ENCODE results near the gene MARK3.
"Not testable (repeated sequence)": the region's sequence is repeated elsewhere in the genome, so short reads cannot be mapped to it uniquely, and the experiment has no call there.

MARK3 gene

DNA sequence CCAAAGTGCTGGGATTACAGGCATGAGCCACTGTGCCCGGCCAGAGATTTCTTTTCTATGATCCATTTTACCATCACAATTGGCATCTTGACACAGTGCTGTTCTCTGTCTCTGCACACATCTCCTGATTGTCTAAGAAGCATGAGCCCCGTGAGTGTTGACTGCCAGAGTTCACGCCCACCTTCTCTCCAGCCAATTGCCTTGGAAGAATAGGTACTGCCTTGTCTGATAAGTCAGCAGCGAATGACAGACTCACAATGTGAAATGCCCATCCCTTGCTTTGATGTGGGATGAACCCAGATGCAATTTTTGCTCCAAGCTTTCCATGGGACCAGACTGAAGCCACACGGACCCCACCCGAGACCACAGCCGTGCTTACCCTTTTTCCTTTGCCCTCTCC is 31.9 kb upstream of the MARK3 start:
- no peaks in the 10 kb centered on the region for H3K79me2 ChIP-seq (ENCODE audit: control insufficient read depth, insufficient read depth, low read length, poor library complexity)
- H3K4me1 ChIP-seq (ENCODE audit: control insufficient read depth in 1 of 2, insufficient read depth in 2 of 2, low read length in 2 of 2): peaks cover 0 to 3% of the 10 kb centered on the region in 2 experiments
- no peaks in the 10 kb centered on the region for H3K79me1 ChIP-seq (ENCODE audit: low read length)
- no peak overlapping the region for H2BK5ac ChIP-seq (ENCODE audit: low read depth, low read length, poor library complexity)
- H2BK12ac ChIP-seq (ENCODE audit: low read length): no peak overlapping the region
- no peak overlapping the region for H4K91ac ChIP-seq (ENCODE audit: low read depth, low read length)
- no CpG with 5 or more reads among the region's 7 CpGs for WGBS (ENCODE audit: extremely low coverage, insufficient coverage, insufficient read length)
- H3K27ac ChIP-seq (ENCODE audit: low read depth, low read length): no peak overlapping the region
- no peak overlapping the region for H4K8ac ChIP-seq (ENCODE audit: low read depth, low read length)
- H3K36me3 ChIP-seq (ENCODE audit: control insufficient read depth in 1 of 2, insufficient read depth in 2 of 2, low read length in 2 of 2): no peaks in the 10 kb centered on the region
- H3K4me2 ChIP-seq (ENCODE audit: low read length): no peak overlapping the region
- no peak for DNase-seq
- no peaks in the 10 kb centered on the region for H3K27me3 ChIP-seq (ENCODE audit: insufficient read depth, low read length)
- no peak overlapping the region for H2BK120ac ChIP-seq (ENCODE audit: insufficient read depth, low read length, poor library complexity)
- H3K9ac ChIP-seq (ENCODE audit: low read length): no peak overlapping the region
- H3K9me3 ChIP-seq (ENCODE audit: insufficient read depth, low read depth, low read length): no peaks in the 10 kb centered on the region
- H3K4ac ChIP-seq (ENCODE audit: low read depth, low read length): no peak overlapping the region
- no peak overlapping the region for H3K23ac ChIP-seq (ENCODE audit: low read length)
- H2AFZ ChIP-seq (ENCODE audit: insufficient read depth, low read length, poor library complexity): no peak overlapping the region
- H3K14ac ChIP-seq (ENCODE audit: low read length): no peak overlapping the region
- H3K18ac ChIP-seq (ENCODE audit: low read length): no peak overlapping the region
- no peak overlapping the region for H2AK5ac ChIP-seq (ENCODE audit: low read length)
- no peak overlapping the region for H3K4me3 ChIP-seq (ENCODE audit: low read depth, low read length)
- no peak overlapping the region for H4K12ac ChIP-seq (ENCODE audit: low read depth, low read length)

DNA sequence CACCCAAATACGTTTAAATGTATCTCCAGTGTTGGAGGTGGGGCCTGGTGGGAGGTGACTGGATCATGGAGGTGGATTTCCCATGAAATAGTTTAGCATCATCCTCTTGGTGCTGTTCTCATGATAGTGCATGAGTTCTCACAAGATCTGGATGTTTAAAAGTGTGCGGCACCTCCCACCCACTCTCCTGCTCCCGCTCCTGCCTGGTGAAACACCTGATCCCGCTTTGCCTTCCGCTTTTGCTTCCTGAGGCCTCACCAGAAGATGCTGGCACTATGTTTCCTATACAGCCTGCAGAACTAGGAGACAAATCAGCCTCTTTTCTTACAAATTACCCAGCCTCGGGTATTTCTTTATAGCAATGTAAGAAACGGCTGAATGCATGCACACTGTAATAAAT is 31.1 kb upstream of the MARK3 start:
- H2AK5ac ChIP-seq (ENCODE audit: low read length): no peak overlapping the region
- H2BK120ac ChIP-seq (ENCODE audit: insufficient read depth, low read length, poor library complexity): no peak overlapping the region
- H3K79me2 ChIP-seq (ENCODE audit: control insufficient read depth, insufficient read depth, low read length, poor library complexity): no peaks in the 10 kb centered on the region
- H2BK12ac ChIP-seq (ENCODE audit: low read length): no peak overlapping the region
- H3K36me3 ChIP-seq (ENCODE audit: control insufficient read depth in 1 of 2, insufficient read depth in 2 of 2, low read length in 2 of 2): no peaks in the 10 kb centered on the region
- no peak overlapping the region for H3K4ac ChIP-seq (ENCODE audit: low read depth, low read length)
- H3K9me3 ChIP-seq (ENCODE audit: insufficient read depth, low read depth, low read length): no peaks in the 10 kb centered on the region
- H3K9ac ChIP-seq (ENCODE audit: low read length): no peak overlapping the region
- H2BK5ac ChIP-seq (ENCODE audit: low read depth, low read length, poor library complexity): no peak overlapping the region
- no peak overlapping the region for H3K14ac ChIP-seq (ENCODE audit: low read length)
- H3K23ac ChIP-seq (ENCODE audit: low read length): no peak overlapping the region
- H3K27ac ChIP-seq (ENCODE audit: low read depth, low read length): no peak overlapping the region
- H4K12ac ChIP-seq (ENCODE audit: low read depth, low read length): no peak overlapping the region
- no peaks in the 10 kb centered on the region for H3K27me3 ChIP-seq (ENCODE audit: insufficient read depth, low read length)
- no peak for DNase-seq
- H3K4me2 ChIP-seq (ENCODE audit: low read length): no peak overlapping the region
- no CpG with 5 or more reads among the region's 7 CpGs for WGBS (ENCODE audit: extremely low coverage, insufficient coverage, insufficient read length)
- no peaks in the 10 kb centered on the region for H3K79me1 ChIP-seq (ENCODE audit: low read length)
- no peak overlapping the region for H3K18ac ChIP-seq (ENCODE audit: low read length)
- no peak overlapping the region for H2AFZ ChIP-seq (ENCODE audit: insufficient read depth, low read length, poor library complexity)
- H4K91ac ChIP-seq (ENCODE audit: low read depth, low read length): no peak overlapping the region
- H4K8ac ChIP-seq (ENCODE audit: low read depth, low read length): no peak overlapping the region
- no peak overlapping the region for H3K4me3 ChIP-seq (ENCODE audit: low read depth, low read length)
- peaks cover 0 to 3% of the 10 kb centered on the region in 2 experiments for H3K4me1 ChIP-seq (ENCODE audit: control insufficient read depth in 1 of 2, insufficient read depth in 2 of 2, low read length in 2 of 2)

DNA sequence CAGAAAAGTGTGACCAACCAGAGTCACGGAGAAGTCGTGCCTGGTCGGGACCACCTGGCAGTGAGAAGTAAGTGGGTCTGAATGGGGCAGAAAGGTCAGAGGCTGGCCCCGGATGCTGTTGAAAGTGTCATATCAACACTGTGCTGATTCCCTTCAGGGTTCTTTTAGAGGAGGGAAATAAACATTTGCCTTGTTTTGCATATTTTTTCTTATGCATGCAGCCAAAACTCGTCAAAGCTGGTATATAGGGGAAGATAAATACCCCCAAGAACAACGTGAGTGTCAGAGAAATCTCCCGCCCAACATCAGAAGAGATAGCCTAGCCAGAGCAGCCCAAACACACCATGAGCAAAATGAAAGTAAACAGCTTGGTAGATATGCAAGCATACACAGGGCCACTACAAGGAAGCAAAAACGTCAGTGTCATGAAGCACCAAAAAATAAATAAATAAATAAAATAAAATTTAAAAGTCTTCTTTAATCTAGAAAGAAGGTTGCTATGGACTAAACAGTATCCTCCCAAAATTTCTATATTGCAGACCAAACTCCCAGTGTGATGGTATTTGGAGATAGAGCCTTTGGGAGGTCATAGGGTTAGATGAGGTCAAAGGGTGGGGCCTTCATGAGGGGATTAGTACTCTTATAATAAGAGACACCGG is 29.1 kb upstream of the MARK3 start:
- WGBS (ENCODE audit: extremely low coverage, insufficient coverage, insufficient read length): no CpG with 5 or more reads among the region's 9 CpGs

GRCh38 chr14:103357552-103357951 is 27.7 kb upstream of the MARK3 start:
- H3K4me3 ChIP-seq (ENCODE audit: low read depth, low read length); H4K12ac ChIP-seq (ENCODE audit: low read depth, low read length); H3K23ac ChIP-seq (ENCODE audit: low read length); H3K9me3 ChIP-seq (ENCODE audit: insufficient read depth, low read depth, low read length); DNase-seq; H3K36me3 ChIP-seq (ENCODE audit: control insufficient read depth in 1 of 2, insufficient read depth in 2 of 2, low read length in 2 of 2); H2BK12ac ChIP-seq (ENCODE audit: low read length); H3K27me3 ChIP-seq (ENCODE audit: insufficient read depth, low read length); H3K9ac ChIP-seq (ENCODE audit: low read length); H3K79me1 ChIP-seq (ENCODE audit: low read length); H3K4me1 ChIP-seq (ENCODE audit: control insufficient read depth in 1 of 2, insufficient read depth in 2 of 2, low read length in 2 of 2); H2AFZ ChIP-seq (ENCODE audit: insufficient read depth, low read length, poor library complexity); H3K27ac ChIP-seq (ENCODE audit: low read depth, low read length); H2BK120ac ChIP-seq (ENCODE audit: insufficient read depth, low read length, poor library complexity); H4K91ac ChIP-seq (ENCODE audit: low read depth, low read length); H3K79me2 ChIP-seq (ENCODE audit: control insufficient read depth, insufficient read depth, low read length, poor library complexity); H3K4me2 ChIP-seq (ENCODE audit: low read length); H2AK5ac ChIP-seq (ENCODE audit: low read length); H2BK5ac ChIP-seq (ENCODE audit: low read depth, low read length, poor library complexity); H3K18ac ChIP-seq (ENCODE audit: low read length); H3K4ac ChIP-seq (ENCODE audit: low read depth, low read length); H4K8ac ChIP-seq (ENCODE audit: low read depth, low read length); H3K14ac ChIP-seq (ENCODE audit: low read length): not testable (repeated sequence)
- no CpG with 5 or more reads among the region's 10 CpGs for whole genome bisulfite sequencing (ENCODE audit: extremely low coverage, insufficient coverage, insufficient read length)

More for the DNA sequence above, 29.1 kb upstream of the MARK3 start:
- Histone ChIP-seq H2AFZ (ENCODE audit: insufficient read depth, low read length, poor library complexity) (no peak overlapping the region), H3K18ac (ENCODE audit: low read length) (no peak overlapping the region), H3K27me3 (ENCODE audit: insufficient read depth, low read length) (no peaks in the 10 kb centered on the region), H2BK120ac (ENCODE audit: insufficient read depth, low read length, poor library complexity) (no peak overlapping the region), H2BK12ac (ENCODE audit: low read length) (no peak overlapping the region), H2AK5ac (ENCODE audit: low read length) (no peak overlapping the region), H3K36me3 (ENCODE audit: control insufficient read depth in 1 of 2, insufficient read depth in 2 of 2, low read length in 2 of 2) (no peaks in the 10 kb centered on the region), H3K4ac (ENCODE audit: low read depth, low read length) (no peak overlapping the region), H3K4me2 (ENCODE audit: low read length) (no peak overlapping the region), H3K79me1 (ENCODE audit: low read length) (no peaks in the 10 kb centered on the region), H3K23ac (ENCODE audit: low read length) (no peak overlapping the region), H3K9me3 (ENCODE audit: insufficient read depth, low read depth, low read length) (no peaks in the 10 kb centered on the region), H3K79me2 (ENCODE audit: control insufficient read depth, insufficient read depth, low read length, poor library complexity) (no peaks in the 10 kb centered on the region), H4K12ac (ENCODE audit: low read depth, low read length) (no peak overlapping the region), H3K14ac (ENCODE audit: low read length) (no peak overlapping the region), H2BK5ac (ENCODE audit: low read depth, low read length, poor library complexity) (no peak overlapping the region), H3K9ac (ENCODE audit: low read length) (no peak overlapping the region), H3K4me1 (ENCODE audit: control insufficient read depth in 1 of 2, insufficient read depth in 2 of 2, low read length in 2 of 2) (peaks cover 0 to 3% of the 10 kb centered on the region in 2 experiments), H3K4me3 (ENCODE audit: low read depth, low read length) (no peak overlapping the region), H4K8ac (ENCODE audit: low read depth, low read length) (no peak overlapping the region), H3K27ac (ENCODE audit: low read depth, low read length) (no peak overlapping the region), H4K91ac (ENCODE audit: low read depth, low read length) (no peak overlapping the region)
- DNase-seq: no peak
